NCI-H2227 (cell line): Measurements from ENCODE around the gene AGBL4.

ENCODE experiments used
- DNase-seq: peaks from one replicate; lab custom pipeline; 2025; ENCODE audit not compliant: unreplicated experiment; lab: John Stamatoyannopoulos, UW

The AGBL4 gene

DNA sequence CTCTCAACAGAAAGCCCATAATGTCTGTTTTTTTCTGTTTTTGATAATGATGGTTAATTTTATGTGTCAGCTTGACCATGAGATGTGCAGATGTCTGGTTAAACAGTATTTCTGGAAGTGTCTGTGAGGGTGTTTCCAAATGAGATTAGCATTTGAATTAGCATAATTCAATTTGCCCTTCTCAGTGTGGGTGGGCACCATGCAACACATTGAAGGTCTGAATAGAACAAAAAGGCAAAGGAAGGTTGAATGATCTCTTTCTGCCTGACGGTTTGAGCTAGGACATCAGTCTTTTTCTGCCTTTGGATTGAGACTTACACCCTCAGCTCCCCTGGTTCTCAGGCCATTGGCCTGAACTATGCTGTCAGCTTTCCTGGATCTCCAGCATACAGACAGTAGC is 1516.9 kb downstream of the AGBL4 start:
- DNase-seq, result no peak

DNA sequence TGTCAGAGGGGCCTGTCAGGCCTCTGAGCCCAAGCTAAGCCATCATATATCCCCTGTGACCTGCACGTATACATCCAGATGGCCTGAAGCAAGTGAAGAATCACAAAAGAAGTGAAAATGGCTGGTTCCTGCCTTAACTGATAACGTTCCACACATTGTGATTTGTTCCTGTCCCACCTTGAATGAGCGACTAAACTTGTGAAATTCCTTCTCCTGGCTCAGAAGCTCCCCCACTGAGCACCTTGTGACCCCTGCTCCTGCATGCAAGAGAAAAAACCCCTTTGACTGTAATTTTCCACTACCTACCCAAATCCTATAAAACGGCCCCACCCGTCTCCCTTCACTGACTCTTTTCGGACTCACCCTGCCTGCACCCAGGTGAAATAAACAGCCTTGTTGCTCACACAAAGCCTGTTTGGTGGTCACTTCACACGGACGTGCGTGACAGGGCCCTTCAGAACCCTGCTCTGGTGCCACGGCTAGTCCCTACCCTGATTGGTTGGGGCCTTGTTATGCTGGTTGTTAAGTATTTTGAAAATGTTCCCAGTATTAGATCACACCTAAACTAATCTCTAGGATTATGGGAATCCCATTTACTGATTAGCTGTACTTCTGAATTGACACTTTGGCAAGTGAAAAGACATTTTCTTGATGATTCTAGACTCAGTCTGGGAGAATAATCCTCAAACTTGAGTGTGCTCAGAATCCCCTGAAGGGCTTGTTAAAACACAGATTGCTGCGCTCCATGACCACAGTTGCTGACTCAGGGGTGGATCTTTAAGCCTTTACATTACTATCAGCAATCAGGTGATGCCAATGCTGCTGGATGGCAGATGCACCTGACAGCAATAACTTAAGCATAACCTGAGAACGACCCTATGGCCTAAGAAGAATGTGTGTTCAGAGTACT is 1523.0 kb downstream of the AGBL4 start:
- no peak for DNase-seq

DNA sequence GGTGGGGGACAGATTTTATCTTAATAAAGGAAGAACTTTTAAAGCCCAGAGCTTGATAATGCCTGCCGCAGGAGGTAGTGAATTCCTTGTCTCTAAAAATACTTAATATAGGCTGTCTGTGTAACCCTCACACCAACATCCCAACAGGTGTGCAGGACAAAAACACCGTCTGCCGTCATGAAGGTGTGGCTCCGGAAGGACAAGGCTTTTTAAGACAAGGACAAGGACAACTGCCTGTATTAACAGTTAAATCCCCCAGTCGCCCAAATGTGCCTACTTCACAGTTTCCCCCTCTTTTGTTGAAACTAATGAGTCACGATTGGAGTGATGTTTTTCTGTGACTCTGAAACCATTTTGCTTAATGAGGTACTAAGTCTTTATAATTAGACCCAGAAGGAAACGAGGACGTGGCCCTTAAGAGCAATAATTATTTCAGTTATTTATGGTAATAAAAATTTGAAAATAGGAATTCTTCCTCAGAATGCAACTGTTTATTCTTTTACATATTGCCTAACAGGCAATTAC is 1524.5 kb downstream of the AGBL4 start:
- DNase-seq, result no peak

DNA sequence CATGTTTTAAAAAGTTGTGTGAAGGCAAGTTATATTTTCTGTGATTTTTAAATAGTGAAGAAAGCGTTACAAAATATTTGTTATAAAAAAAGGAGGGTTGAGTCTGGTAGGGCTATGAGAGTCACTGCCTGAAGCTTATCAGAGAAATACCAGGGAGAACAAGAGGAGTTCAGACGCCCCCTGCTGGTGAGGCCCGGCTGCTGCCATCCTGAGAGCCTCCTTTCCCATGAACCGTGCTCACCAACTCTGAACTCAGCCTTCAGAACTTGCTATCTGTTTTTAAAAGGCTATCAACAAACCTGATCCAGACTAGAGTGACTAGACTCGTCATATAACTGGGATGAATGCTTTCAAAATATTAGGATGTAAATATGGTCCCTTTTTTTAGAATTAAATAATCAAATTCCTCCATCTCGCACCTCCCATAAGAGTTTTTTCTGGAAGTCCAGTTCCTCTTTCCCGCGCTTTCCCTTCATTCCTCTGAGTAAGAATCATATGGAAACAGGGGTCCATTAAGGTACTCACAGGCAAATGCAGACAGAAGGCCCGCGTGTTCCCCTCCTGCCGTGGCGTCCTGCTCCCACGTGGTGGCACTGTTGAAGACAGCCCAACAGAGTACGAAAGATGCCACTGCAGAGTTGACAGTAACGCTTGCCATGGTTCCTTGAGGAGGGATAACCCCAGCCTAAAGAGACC is 1525.5 kb downstream of the AGBL4 start:
- DNase-seq, result peak; percentile 72

DNA sequence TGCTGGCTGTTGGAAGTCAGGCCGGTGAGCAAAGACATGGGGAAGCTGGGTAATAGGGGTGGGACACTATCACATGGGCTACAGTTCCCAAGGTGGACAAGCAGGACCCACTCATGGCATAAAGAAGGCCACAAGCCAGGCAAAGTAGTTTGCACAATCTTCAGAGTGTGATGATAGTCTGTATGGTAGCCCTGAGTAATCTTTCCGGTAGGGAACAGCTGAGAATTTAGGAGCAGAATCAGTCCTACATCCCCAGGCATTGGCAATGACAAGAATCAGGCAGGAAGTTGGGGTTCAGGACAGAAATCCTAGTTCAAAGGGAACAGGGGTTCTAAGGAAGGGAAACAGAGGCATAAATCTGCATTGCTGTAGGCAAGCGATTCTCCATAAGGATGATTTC is 1527.8 kb downstream of the AGBL4 start:
- no peak for DNase-seq

DNA sequence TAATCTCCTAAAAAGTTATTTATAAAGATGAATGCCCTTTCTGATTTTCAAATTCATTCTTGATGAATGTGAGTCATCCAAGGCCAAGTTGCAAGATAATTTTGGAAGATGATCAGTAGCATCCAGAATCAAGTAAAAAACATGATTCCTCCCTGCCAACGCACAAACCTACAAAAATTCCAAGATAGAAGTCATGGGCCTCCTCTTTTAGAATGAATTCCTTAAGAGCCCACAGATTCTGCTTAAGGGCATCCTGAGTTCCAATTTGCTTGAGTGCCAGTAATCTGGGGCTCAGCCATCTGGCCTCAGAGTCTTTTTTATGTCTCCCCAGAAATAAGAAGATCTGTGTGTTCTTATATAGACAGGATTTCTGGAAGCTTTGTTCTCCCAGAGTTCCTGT is 1528.6 kb downstream of the AGBL4 start:
- DNase-seq, result no peak

DNA sequence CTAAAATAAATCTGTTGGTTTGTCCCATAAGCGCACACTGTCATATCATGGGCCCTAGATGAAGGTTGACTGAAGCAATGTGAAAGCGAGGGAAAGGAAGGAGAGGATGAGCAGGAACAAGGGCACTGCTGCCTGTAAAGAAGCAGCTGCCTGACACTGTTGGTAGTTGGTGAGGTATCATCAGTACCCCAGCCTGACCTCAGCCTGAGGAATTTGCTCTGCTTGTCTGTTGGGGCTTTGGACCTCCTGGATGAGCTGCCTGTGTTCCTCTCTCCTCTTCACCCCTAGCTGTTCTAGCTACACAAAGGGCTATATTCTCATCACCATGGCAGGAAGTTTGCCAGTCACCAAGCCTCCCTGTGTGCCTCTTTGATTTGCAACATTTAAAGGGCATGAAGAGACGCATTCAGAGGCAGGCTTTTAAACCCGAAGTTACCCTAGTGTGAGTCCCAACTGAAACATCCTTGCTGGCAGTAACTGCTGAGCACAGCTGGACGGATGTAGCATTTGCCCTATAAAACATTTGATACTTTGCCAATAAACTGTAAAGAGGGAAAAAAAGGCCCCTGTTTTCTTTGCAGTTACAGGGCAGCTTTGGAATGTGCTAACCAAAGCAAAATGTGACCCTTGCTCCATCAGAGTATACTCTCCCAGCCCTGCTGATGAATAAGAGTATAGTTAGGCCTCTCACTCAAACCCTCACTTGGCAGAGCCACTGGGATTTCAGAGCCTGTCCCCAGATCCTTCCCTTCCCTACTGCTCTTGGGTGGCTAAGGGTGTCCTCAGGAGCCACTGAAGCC is 1529.6 kb downstream of the AGBL4 start:
- no peak for DNase-seq

DNA sequence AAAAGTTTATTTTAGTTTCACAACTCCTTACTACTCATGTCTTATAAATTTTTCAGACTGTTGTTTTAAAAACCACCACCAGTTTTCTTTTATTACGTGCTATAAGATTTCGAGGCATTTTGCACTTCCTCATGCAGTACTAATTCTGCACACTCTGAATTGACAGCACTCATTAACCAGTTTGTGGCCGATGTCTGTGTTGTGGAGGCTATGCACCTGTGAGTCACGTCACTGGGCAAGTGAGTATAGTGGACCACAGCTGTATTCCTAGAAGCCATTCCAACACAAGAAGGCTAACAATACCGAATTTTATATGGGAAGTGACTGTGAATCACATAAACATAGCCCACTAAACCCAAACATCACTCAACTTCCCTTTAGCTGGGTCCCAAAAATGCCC is 1530.7 kb downstream of the AGBL4 start:
- DNase-seq, result no peak

DNA sequence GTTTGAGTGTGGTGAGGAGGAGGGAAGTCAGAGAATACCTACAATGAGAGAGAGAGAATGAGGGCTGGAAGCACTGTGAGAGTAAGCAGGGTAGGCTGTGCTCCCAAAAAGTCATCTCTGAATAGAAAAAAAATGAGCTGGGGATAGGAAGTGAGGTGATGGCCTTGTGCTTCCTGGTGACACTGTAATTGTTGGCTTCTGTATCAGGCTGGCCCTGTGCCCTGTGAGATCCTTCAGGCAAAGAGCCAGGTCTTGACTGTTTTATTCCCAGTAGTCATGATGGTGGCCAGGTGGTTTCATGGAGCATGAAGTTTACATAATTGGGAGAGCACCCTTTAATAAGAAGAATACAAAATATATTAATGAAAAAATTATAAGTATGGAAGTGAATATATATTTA is 1531.4 kb downstream of the AGBL4 start:
- DNase-seq, result no peak

DNA sequence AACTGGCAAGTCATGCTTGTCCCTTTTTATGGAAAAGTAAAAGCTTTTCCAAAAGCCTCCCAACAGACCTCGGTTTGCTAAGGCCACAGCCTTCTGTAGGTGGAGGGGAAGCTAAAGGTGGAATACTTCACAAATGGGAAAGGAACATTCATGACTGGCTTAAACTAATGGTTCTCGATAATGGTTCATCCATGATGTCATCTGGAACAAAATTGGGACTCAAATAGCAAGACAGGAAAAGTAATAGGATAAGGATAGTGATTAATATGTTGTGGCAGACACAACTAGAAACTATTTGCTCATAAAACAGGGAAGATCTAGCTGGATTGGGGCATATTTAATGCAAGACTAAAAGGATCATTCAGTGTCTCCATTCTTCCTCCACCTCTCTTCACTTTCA is 1535.0 kb downstream of the AGBL4 start:
- DNase-seq, result no peak
